H9 (cell line): ENCODE data around the gene SETDB1. TPM values are rescaled to one million over a fixed set of nuclear protein-coding genes. Genes with fewer than 3 reads are reported as not detected.

ENCODE experiments used
- DNase-seq: peaks from one replicate; pipeline ENCODE4 v3.0.0-alpha.2; 2017
- H2AFZ ChIP-seq: one replicate; pipeline ENCODE4 v1.6.1; 2013; ENCODE audit warnings: mild to moderate bottlenecking, low read length, control low read depth, moderate library complexity
- H2AK5ac ChIP-seq: 2 replicates; pipeline ENCODE4 v1.6.1; 2013; ENCODE audit warnings: low read length, control low read depth, mixed read lengths; ENCODE audit not compliant: insufficient read length
- H2BK120ac ChIP-seq: one replicate; pipeline ENCODE4 v1.6.1; 2013; ENCODE audit warnings: low read depth, mild to moderate bottlenecking, low read length, control low read depth, inconsistent platforms; ENCODE audit not compliant: poor library complexity, severe bottlenecking
- H2BK12ac ChIP-seq: 2 replicates; pipeline ENCODE4 v1.6.1; 2013; ENCODE audit warnings: low read length, control low read depth, mixed read lengths, low read depth; ENCODE audit not compliant: insufficient read length
- H2BK15ac ChIP-seq: 2 replicates; pipeline ENCODE4 v1.6.1; 2013; ENCODE audit warnings: low read depth, low read length, control low read depth
- H2BK20ac ChIP-seq: one replicate; pipeline ENCODE4 v1.6.1; 2013; ENCODE audit warnings: low read depth, mild to moderate bottlenecking, low read length, control low read depth, inconsistent platforms; ENCODE audit not compliant: poor library complexity, severe bottlenecking
- H2BK5ac ChIP-seq: 2 replicates; pipeline ENCODE4 v1.6.1; 2013; ENCODE audit warnings: low read length, control low read depth, mixed read lengths; ENCODE audit not compliant: insufficient read length
- H3K14ac ChIP-seq: 2 replicates; pipeline ENCODE4 v1.6.1; 2013; ENCODE audit warnings: low read length, control low read depth; ENCODE audit not compliant: insufficient read depth
- H3K18ac ChIP-seq: 2 replicates; pipeline ENCODE4 v1.6.1; 2013; ENCODE audit warnings: low read depth, mild to moderate bottlenecking, mixed read lengths, low read length, control low read depth; ENCODE audit not compliant: insufficient read length
- H3K23ac ChIP-seq: 2 replicates; pipeline ENCODE4 v1.6.1; 2013; ENCODE audit warnings: low read length, control low read depth, mixed read lengths, low read depth; ENCODE audit not compliant: insufficient read length
- H3K23me2 ChIP-seq: 2 replicates; pipeline ENCODE4 v1.6.1; 2013; ENCODE audit warnings: low read depth, mild to moderate bottlenecking, mixed read lengths, low read length, control low read depth; ENCODE audit not compliant: insufficient read length, poor library complexity, severe bottlenecking
- H3K27ac ChIP-seq: 2 replicates; pipeline ENCODE4 v1.5.1; 2013; ENCODE audit warnings: low read length, control low read depth, mixed read lengths, low read depth; ENCODE audit not compliant: insufficient read length
- H3K27me3 ChIP-seq: 2 replicates; pipeline ENCODE4 v1.6.1; 2013; ENCODE audit warnings: low read length, control low read depth, inconsistent platforms; ENCODE audit not compliant: insufficient read depth
- H3K4ac ChIP-seq: 2 replicates; pipeline ENCODE4 v1.6.1; 2013; ENCODE audit warnings: low read depth, mild to moderate bottlenecking, control low read depth, inconsistent platforms, low read length, moderate library complexity
- H3K4me1 ChIP-seq: 2 replicates; pipeline ENCODE4 v1.6.1; 2013; ENCODE audit warnings: low read length, control low read depth, inconsistent platforms; ENCODE audit not compliant: insufficient read depth
- H3K4me2 ChIP-seq: 2 replicates; pipeline ENCODE4 v1.6.1; 2013; ENCODE audit warnings: low read length, control low read depth, mixed read lengths; ENCODE audit not compliant: insufficient read length, insufficient read depth
- H3K56ac ChIP-seq: 2 replicates; pipeline ENCODE4 v1.6.1; 2013; ENCODE audit warnings: low read depth, mild to moderate bottlenecking, mixed read lengths, low read length, control low read depth; ENCODE audit not compliant: insufficient read length
- H3K79me1 ChIP-seq: 2 replicates; pipeline ENCODE4 v1.6.1; 2013; ENCODE audit warnings: low read depth, mild to moderate bottlenecking, moderate library complexity, low read length, control low read depth, inconsistent platforms; ENCODE audit not compliant: insufficient read depth, poor library complexity, severe bottlenecking
- H3K79me2 ChIP-seq: 2 replicates; pipeline ENCODE4 v1.6.1; 2013; ENCODE audit warnings: low read length, control low read depth, inconsistent platforms; ENCODE audit not compliant: insufficient read depth
- H3K9ac ChIP-seq: 2 replicates; pipeline ENCODE4 v1.6.1; 2013; ENCODE audit warnings: low read length, control low read depth, mixed read lengths; ENCODE audit not compliant: insufficient read length; ENCODE audit errors: extremely low read depth
- H3K9me3 ChIP-seq: one replicate; pipeline ENCODE4 v1.6.1; 2013; ENCODE audit warnings: low read depth, low read length, inconsistent platforms; ENCODE audit not compliant: control insufficient read depth
- H3T11ph ChIP-seq: one replicate; pipeline ENCODE4 v1.6.1; 2013; ENCODE audit warnings: mild to moderate bottlenecking, low read length, control low read depth, inconsistent platforms
- H4K20me1 ChIP-seq: one replicate; pipeline ENCODE4 v1.6.1; 2013; ENCODE audit not compliant: control insufficient read depth, insufficient read length, insufficient read depth
- H4K5ac ChIP-seq: 2 replicates; pipeline ENCODE4 v1.6.1; 2013; ENCODE audit warnings: low read depth, mild to moderate bottlenecking, mixed read lengths, low read length, control low read depth; ENCODE audit not compliant: insufficient read length
- H4K8ac ChIP-seq: replicated peaks from 2 replicates; pipeline ENCODE4 v1.6.1; 2013; ENCODE audit warnings: low read length, control low read depth, mixed read lengths, low read depth; ENCODE audit not compliant: insufficient read length
- H4K91ac ChIP-seq: 2 replicates; pipeline ENCODE4 v1.6.1; 2013; ENCODE audit warnings: low read depth, mild to moderate bottlenecking, moderate library complexity, mixed read lengths, low read length, control low read depth; ENCODE audit not compliant: insufficient read length
- H3K27ac Mint-ChIP-seq, 3 experiments: 2 replicates in 2 of 3; 3 replicates in 1 of 3; pipeline ENCODE4 v1.8.0; 2020 to 2021; ENCODE audit warnings: mixed read lengths in 3 of 3, mild to moderate bottlenecking in 1 of 3, moderate library complexity in 1 of 3
- H3K27me3 Mint-ChIP-seq: 2 replicates; pipeline ENCODE4 v1.8.0; 2021; ENCODE audit warnings: low read depth, mild to moderate bottlenecking, moderate library complexity, mixed read lengths
- H3K36me3 Mint-ChIP-seq, 3 experiments: 2 replicates in 2 of 3; 3 replicates in 1 of 3; pipeline ENCODE4 v1.8.0; 2020 to 2021; ENCODE audit warnings: low read depth in 3 of 3, mixed read lengths in 3 of 3; ENCODE audit not compliant: insufficient read depth in 1 of 3
- H3K4me1 Mint-ChIP-seq, 2 experiments: 2 replicates each; pipeline ENCODE4 v1.8.0; 2020; ENCODE audit warnings: mixed read lengths in 2 of 2
- H3K4me3 Mint-ChIP-seq, 2 experiments: 2 replicates in 1 of 2; 3 replicates in 1 of 2; pipeline ENCODE4 v1.8.0; 2020 to 2021; ENCODE audit warnings: mild to moderate bottlenecking in 2 of 2, mixed read lengths in 2 of 2, moderate library complexity in 1 of 2
- H3K9me3 Mint-ChIP-seq, 2 experiments: 2 replicates in 1 of 2; 3 replicates in 1 of 2; pipeline ENCODE4 v1.8.0; 2020; ENCODE audit warnings: mild to moderate bottlenecking in 2 of 2, mixed read lengths in 2 of 2, moderate library complexity in 1 of 2
- WGBS: extraction: QIAGEN DNeasy Blood & Tissue Kit; methylation state at CpG from one replicate; pipeline ENCODE4 v1.1.7; 2013; ENCODE audit warnings: missing lambda C conversion rate, low lambda C conversion rate, mixed read lengths; ENCODE audit not compliant: insufficient read length; ENCODE audit errors: extremely low coverage; 5-methylcytosine and 5-hydroxymethylcytosine counted together
- total RNA-seq: library from RNA; stranded (reverse); gene quantifications from 2 replicates; pipeline ENCODE4 v1.2.1, GENCODE V29; 2021
- TF ChIP-seq, protein P1 (sequence below): fragments of 200-600 bp; sonication (generic); conservative IDR thresholded peaks from 3 replicates; pipeline ENCODE4 v1.8.0; 2021; ENCODE audit warnings: antibody characterized with exemption, mild to moderate bottlenecking

Gene SETDB1
- total RNA-seq, 1 experiment from 2014 or later: 62.1 TPM

DNA sequence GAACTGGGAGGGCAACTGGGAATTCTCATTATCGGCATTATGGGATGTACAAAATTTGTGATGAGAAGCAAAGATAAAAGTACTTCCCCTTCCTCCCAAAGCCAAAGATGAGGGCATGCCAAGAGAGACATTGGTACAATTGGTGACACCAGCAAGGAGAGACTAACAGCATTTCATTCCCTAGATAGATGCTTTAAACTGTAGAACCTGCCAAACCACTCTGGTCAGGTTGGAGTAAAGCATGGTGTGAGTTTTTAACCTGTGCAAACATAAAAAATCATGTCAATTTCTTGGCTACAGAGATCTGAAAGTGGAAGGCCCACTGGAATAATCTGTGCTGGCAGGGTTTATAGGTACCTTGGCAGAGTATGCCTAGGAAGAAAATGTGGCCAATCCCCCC lies 19.8 kb upstream of the SETDB1 start:
- no peak overlapping the region for H3K27ac ChIP-seq

More for the DNA sequence above, 19.8 kb upstream of the SETDB1 start:
- no peak overlapping the region for H4K91ac ChIP-seq
- no peak overlapping the region for H2BK120ac ChIP-seq
- H3K56ac ChIP-seq: no peak overlapping the region
- WGBS: no CpG with 5 or more reads among the region's 1 CpG
- no peak overlapping the region for H3K4me2 ChIP-seq
- H2AFZ ChIP-seq: no peak overlapping the region
- no peak overlapping the region for H4K5ac ChIP-seq
- no peaks in the 10 kb centered on the region for H3K4me1 ChIP-seq
- no peak overlapping the region for H3K23ac ChIP-seq
- no peaks in the 10 kb centered on the region for H3K9me3 ChIP-seq
- no peak overlapping the region for H2BK5ac ChIP-seq
- no peak overlapping the region for H2BK15ac ChIP-seq
- H3K4ac ChIP-seq: no peak overlapping the region
- no peaks in the 10 kb centered on the region for H3K27me3 ChIP-seq
- no peak overlapping the region for H2AK5ac ChIP-seq
- no peak overlapping the region for H3T11ph ChIP-seq
- no peaks in the 10 kb centered on the region for H3K79me1 ChIP-seq
- H3K18ac ChIP-seq: no peak overlapping the region
- no peak overlapping the region for H2BK12ac ChIP-seq
- H3K23me2 ChIP-seq: no peaks in the 10 kb centered on the region
- no peaks in the 10 kb centered on the region for H3K27me3 Mint-ChIP-seq
- no peaks in the 10 kb centered on the region for H3K79me2 ChIP-seq
- no peak overlapping the region for H3K27ac Mint-ChIP-seq
- no peak overlapping the region for H4K8ac ChIP-seq
- no peak overlapping the region for H3K4me3 Mint-ChIP-seq
- TF ChIP-seq, protein P1, sequence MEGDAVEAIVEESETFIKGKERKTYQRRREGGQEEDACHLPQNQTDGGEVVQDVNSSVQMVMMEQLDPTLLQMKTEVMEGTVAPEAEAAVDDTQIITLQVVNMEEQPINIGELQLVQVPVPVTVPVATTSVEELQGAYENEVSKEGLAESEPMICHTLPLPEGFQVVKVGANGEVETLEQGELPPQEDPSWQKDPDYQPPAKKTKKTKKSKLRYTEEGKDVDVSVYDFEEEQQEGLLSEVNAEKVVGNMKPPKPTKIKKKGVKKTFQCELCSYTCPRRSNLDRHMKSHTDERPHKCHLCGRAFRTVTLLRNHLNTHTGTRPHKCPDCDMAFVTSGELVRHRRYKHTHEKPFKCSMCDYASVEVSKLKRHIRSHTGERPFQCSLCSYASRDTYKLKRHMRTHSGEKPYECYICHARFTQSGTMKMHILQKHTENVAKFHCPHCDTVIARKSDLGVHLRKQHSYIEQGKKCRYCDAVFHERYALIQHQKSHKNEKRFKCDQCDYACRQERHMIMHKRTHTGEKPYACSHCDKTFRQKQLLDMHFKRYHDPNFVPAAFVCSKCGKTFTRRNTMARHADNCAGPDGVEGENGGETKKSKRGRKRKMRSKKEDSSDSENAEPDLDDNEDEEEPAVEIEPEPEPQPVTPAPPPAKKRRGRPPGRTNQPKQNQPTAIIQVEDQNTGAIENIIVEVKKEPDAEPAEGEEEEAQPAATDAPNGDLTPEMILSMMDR: no peak
- no peak overlapping the region for H2BK20ac ChIP-seq
- H3K4me1 Mint-ChIP-seq: no peaks in the 10 kb centered on the region
- no peak overlapping the region for H3K14ac ChIP-seq
- peaks cover 0 to 4% (median 0%) of the 10 kb centered on the region in 3 experiments; a peak in 2 of 7 replicates for H3K36me3 Mint-ChIP-seq
- no peaks in the 10 kb centered on the region for H4K20me1 ChIP-seq
- peaks cover 2 to 4% of the 10 kb centered on the region in 2 experiments; a peak in 4 of 5 replicates for H3K9me3 Mint-ChIP-seq
- DNase-seq: no peak
- H3K9ac ChIP-seq: no peak overlapping the region
